Neural progenitor cell (in vitro differentiated cells): ENCODE measurements around the gene GRID1. TPM values are rescaled to one million over a fixed set of nuclear protein-coding genes. Genes with fewer than 3 reads are reported as not detected.

Experiments
- DNase-seq: peaks from one replicate; pipeline ENCODE4 v3.0.0-alpha.2; 2016; ENCODE audit warnings: low spot score
- H2AFZ ChIP-seq: fragments of 200-600 bp; sonication (generic); replicated peaks from 2 replicates; pipeline ENCODE4 v1.6.1; 2016; ENCODE audit warnings: antibody characterized with exemption
- H3F3A ChIP-seq: fragments of 200-600 bp; sonication (generic); 2 replicates; pipeline ENCODE4 v1.6.1; 2016; ENCODE audit warnings: antibody characterized with exemption, low read depth
- H3K27ac ChIP-seq: fragments of 200-600 bp; sonication (generic); 2 replicates; pipeline ENCODE4 v1.5.1; 2016; ENCODE audit warnings: mild to moderate bottlenecking
- H3K27me3 ChIP-seq: fragments of 200-600 bp; sonication (generic); 2 replicates; pipeline ENCODE4 v1.6.1; 2016; ENCODE audit warnings: mild to moderate bottlenecking, moderate library complexity
- H3K36me3 ChIP-seq: fragments of 200-600 bp; sonication (generic); 2 replicates; pipeline ENCODE4 v1.5.1; 2016
- H3K4me1 ChIP-seq: fragments of 200-600 bp; sonication (generic); 2 replicates; pipeline ENCODE4 v1.6.1; 2016; ENCODE audit warnings: mixed run types
- H3K4me2 ChIP-seq: fragments of 200-600 bp; sonication (generic); 2 replicates; pipeline ENCODE4 v1.6.1; 2016
- H3K4me3 ChIP-seq: fragments of 200-600 bp; sonication (generic); 2 replicates; pipeline ENCODE4 v1.5.1; 2016
- H3K79me2 ChIP-seq: fragments of 200-600 bp; sonication (generic); 2 replicates; pipeline ENCODE4 v1.6.1; 2016; ENCODE audit warnings: low read depth
- H3K9ac ChIP-seq: fragments of 200-600 bp; sonication (generic); 2 replicates; pipeline ENCODE4 v1.6.1; 2016
- H3K9me3 ChIP-seq: fragments of 200-600 bp; sonication (generic); 2 replicates; pipeline ENCODE4 v1.5.1; 2016; ENCODE audit warnings: low read depth
- H4K20me1 ChIP-seq: fragments of 200-600 bp; sonication (generic); 2 replicates; pipeline ENCODE4 v1.6.1; 2016; ENCODE audit warnings: low read depth
- H3K27ac Mint-ChIP-seq: 3 replicates; pipeline ENCODE4 v1.8.0; 2021; ENCODE audit warnings: mixed read lengths
- H3K27me3 Mint-ChIP-seq: 2 replicates; pipeline ENCODE4 v1.8.0; 2022; ENCODE audit warnings: low read depth, mild to moderate bottlenecking, inconsistent platforms, moderate library complexity, mixed read lengths; ENCODE audit not compliant: insufficient read depth
- H3K36me3 Mint-ChIP-seq: 3 replicates; pipeline ENCODE4 v1.8.0; 2021; ENCODE audit warnings: mixed read lengths
- H3K4me1 Mint-ChIP-seq: 3 replicates; pipeline ENCODE4 v1.8.0; 2021; ENCODE audit warnings: mixed read lengths
- H3K4me3 Mint-ChIP-seq: 3 replicates; pipeline ENCODE4 v1.8.0; 2021; ENCODE audit warnings: mild to moderate bottlenecking, moderate library complexity, mixed read lengths
- H3K9me3 Mint-ChIP-seq: 3 replicates; pipeline ENCODE4 v1.8.0; 2020; ENCODE audit warnings: mixed read lengths
- CTCF ChIP-seq: fragments of 200-600 bp; sonication (generic); IDR thresholded peaks from 2 replicates; pipeline ENCODE4 v1.5.1; 2017; ENCODE audit warnings: antibody characterized with exemption, mild to moderate bottlenecking
- EZH2 ChIP-seq: fragments of 200-600 bp; sonication (generic); IDR thresholded peaks from 2 replicates; pipeline ENCODE4 v1.6.1; 2017; ENCODE audit warnings: antibody characterized with exemption, mild to moderate bottlenecking, moderate library complexity
- EZH2phosphoT487 ChIP-seq: fragments of 200-600 bp; sonication (generic); IDR thresholded peaks from 2 replicates; pipeline ENCODE4 v1.6.1; 2017; ENCODE audit warnings: antibody characterized with exemption
- total RNA-seq: library from RNA; depleted of rRNA; stranded (reverse); fragments of >200 nt; gene quantifications from 2 replicates; pipeline ENCODE4 v1.2.3, GENCODE V29; 2015; ENCODE audit warnings: low replicate concordance

Gene GRID1
- total RNA-seq, 1 donor from 2014 or later, result not detected

GRCh38 chr10:86413046-86413728 lies 46.6 kb upstream of the GRID1 start:
- Histone ChIP-seq H3K27me3 (no peaks in the 10 kb centered on the region), H3K36me3 (no peaks in the 10 kb centered on the region), H3F3A (no peaks in the 10 kb centered on the region), H3K4me1 (no peaks in the 10 kb centered on the region), H3K4me2 (no peak overlapping the region), H3K9ac (no peak overlapping the region), H3K79me2 (no peaks in the 10 kb centered on the region), H3K4me3 (no peak overlapping the region), H3K9me3 (no peaks in the 10 kb centered on the region), H4K20me1 (no peaks in the 10 kb centered on the region), H2AFZ (no peak overlapping the region), H3K27ac (no peak overlapping the region)
- Mint-ChIP-seq H3K36me3 (no peaks in the 10 kb centered on the region), H3K4me1 (no peaks in the 10 kb centered on the region), H3K27ac (no peak overlapping the region), H3K9me3 (peaks cover 2% of the 10 kb centered on the region), H3K4me3 (no peak overlapping the region), H3K27me3 (peaks cover 7% of the 10 kb centered on the region)
- TF ChIP-seq EZH2phosphoT487, result no peak
- TF ChIP-seq EZH2, result no peak
- no peak for TF ChIP-seq CTCF
- no peak for DNase-seq

- H3K4me2 ChIP-seq, result no peak overlapping the region
- TF ChIP-seq EZH2phosphoT487, result no peak
- TF ChIP-seq CTCF, result no peak
- no peak for TF ChIP-seq EZH2
- no peak overlapping the region for H3K27ac ChIP-seq
Observed at GRCh38 chr10:86411852-86412560, 45.4 kb upstream of the GRID1 start.

GRCh38 chr10:86411281-86411841 lies 44.8 kb upstream of the GRID1 start:
- H3K4me3 ChIP-seq, result no peak overlapping the region
- H3K4me2 ChIP-seq, result no peak overlapping the region
- no peak overlapping the region for H3K27ac Mint-ChIP-seq
- no peaks in the 10 kb centered on the region for H3K79me2 ChIP-seq
- no peaks in the 10 kb centered on the region for H3K9me3 ChIP-seq
- TF ChIP-seq CTCF (no peak), EZH2phosphoT487 (no peak), EZH2 (no peak)
- H3K9ac ChIP-seq, result no peak overlapping the region
- no peak overlapping the region for H3K4me3 Mint-ChIP-seq
- H3K4me1 Mint-ChIP-seq, result no peaks in the 10 kb centered on the region
- peaks cover 4% of the 10 kb centered on the region for H3K27me3 Mint-ChIP-seq
- H3K36me3 Mint-ChIP-seq, result no peaks in the 10 kb centered on the region
- DNase-seq, result no peak
- no peak overlapping the region for H2AFZ ChIP-seq
- H3F3A ChIP-seq, result no peaks in the 10 kb centered on the region
- no peaks in the 10 kb centered on the region for H3K36me3 ChIP-seq
- no peak overlapping the region for H3K27ac ChIP-seq
- peaks cover 2% of the 10 kb centered on the region for H3K9me3 Mint-ChIP-seq
- no peaks in the 10 kb centered on the region for H4K20me1 ChIP-seq
- no peaks in the 10 kb centered on the region for H3K4me1 ChIP-seq
- H3K27me3 ChIP-seq, result no peaks in the 10 kb centered on the region

More at GRCh38 chr10:86411852-86412560, 45.4 kb upstream of the GRID1 start:
- Mint-ChIP-seq H3K27me3 (peaks cover 7% of the 10 kb centered on the region), H3K4me1 (no peaks in the 10 kb centered on the region), H3K4me3 (no peak overlapping the region), H3K27ac (no peak overlapping the region), H3K9me3 (peaks cover 2% of the 10 kb centered on the region), H3K36me3 (no peaks in the 10 kb centered on the region)
- H2AFZ ChIP-seq, result no peak overlapping the region
- H3K9me3 ChIP-seq, result no peaks in the 10 kb centered on the region
- H3K9ac ChIP-seq, result no peak overlapping the region
- H3K4me1 ChIP-seq, result no peaks in the 10 kb centered on the region
- H3K27me3 ChIP-seq, result no peaks in the 10 kb centered on the region
- no peak for DNase-seq
- H3F3A ChIP-seq, result no peaks in the 10 kb centered on the region
- H3K36me3 ChIP-seq, result no peaks in the 10 kb centered on the region
- no peak overlapping the region for H3K4me3 ChIP-seq
- H3K79me2 ChIP-seq, result no peaks in the 10 kb centered on the region
- no peaks in the 10 kb centered on the region for H4K20me1 ChIP-seq
